HG02885 (cell line): ENCODE data around the gene PANX1.
"Not testable (repeated sequence)": the region's sequence is repeated elsewhere in the genome, so short reads cannot be mapped to it uniquely, and the experiment has no call there.

Experiments
- ATAC-seq: cut with Tn5 transposase; IDR thresholded peaks from one replicate; pipeline ENCODE4 v1.9.1; 2021; ENCODE audit warnings: mild to moderate bottlenecking; ENCODE audit not compliant: unreplicated experiment, poor library complexity

Gene PANX1

GRCh38 chr11:94148189-94148588 lies 19.5 kb downstream of the PANX1 start:
- ATAC-seq, result no peak

- no peak for ATAC-seq
Measured at GRCh38 chr11:94149431-94150017, 20.9 kb downstream of the PANX1 start.

GRCh38 chr11:94150056-94150455 lies 21.4 kb downstream of the PANX1 start:
- ATAC-seq, result no peak

- no peak for ATAC-seq
Measured at GRCh38 chr11:94150704-94151685, 22.4 kb downstream of the PANX1 start.

- ATAC-seq, result no peak
Measured at GRCh38 chr11:94151903-94152677, 23.4 kb downstream of the PANX1 start.

GRCh38 chr11:94152678-94153065 lies 24.0 kb downstream of the PANX1 start:
- ATAC-seq, result no peak

GRCh38 chr11:94153320-94153719 lies 24.7 kb downstream of the PANX1 start:
- ATAC-seq, result no peak

GRCh38 chr11:94154095-94154856 lies 25.6 kb downstream of the PANX1 start:
- ATAC-seq, result no peak

GRCh38 chr11:94157339-94157738 lies 28.7 kb downstream of the PANX1 start:
- not testable (repeated sequence) for ATAC-seq

GRCh38 chr11:94168882-94169281 lies 40.2 kb downstream of the PANX1 start:
- no peak for ATAC-seq

GRCh38 chr11:94169516-94169915 lies 40.9 kb downstream of the PANX1 start:
- no peak for ATAC-seq

GRCh38 chr11:94169930-94170545 lies 41.4 kb downstream of the PANX1 start:
- no peak for ATAC-seq

GRCh38 chr11:94170953-94171352 lies 42.3 kb downstream of the PANX1 start:
- no peak for ATAC-seq

GRCh38 chr11:94171693-94172440 lies 43.2 kb downstream of the PANX1 start:
- peak; percentile 71 for ATAC-seq

- no peak for ATAC-seq
Measured at GRCh38 chr11:94175535-94175934, 46.9 kb downstream of the PANX1 start.

GRCh38 chr11:94178331-94178730 lies 49.7 kb downstream of the PANX1 start:
- ATAC-seq, result no peak

GRCh38 chr11:94179696-94180095 lies 51.1 kb downstream of the PANX1 start:
- no peak for ATAC-seq

GRCh38 chr11:94181526-94181925 lies 52.9 kb downstream of the PANX1 start:
- no peak for ATAC-seq

GRCh38 chr11:94181943-94182342 lies 53.3 kb downstream of the PANX1 start:
- no peak for ATAC-seq
